ENCODE measurements around the gene CTDSP1. TPM values are rescaled to one million over a fixed set of nuclear protein-coding genes. Genes with fewer than 3 reads are reported as not detected.
A peak's percentile ranks its signal among the peaks of the same experiment; 100 is the strongest.

CTDSP1 gene
- total RNA-seq, 1 donor from 2014 or later = 96.4 TPM

DNA sequence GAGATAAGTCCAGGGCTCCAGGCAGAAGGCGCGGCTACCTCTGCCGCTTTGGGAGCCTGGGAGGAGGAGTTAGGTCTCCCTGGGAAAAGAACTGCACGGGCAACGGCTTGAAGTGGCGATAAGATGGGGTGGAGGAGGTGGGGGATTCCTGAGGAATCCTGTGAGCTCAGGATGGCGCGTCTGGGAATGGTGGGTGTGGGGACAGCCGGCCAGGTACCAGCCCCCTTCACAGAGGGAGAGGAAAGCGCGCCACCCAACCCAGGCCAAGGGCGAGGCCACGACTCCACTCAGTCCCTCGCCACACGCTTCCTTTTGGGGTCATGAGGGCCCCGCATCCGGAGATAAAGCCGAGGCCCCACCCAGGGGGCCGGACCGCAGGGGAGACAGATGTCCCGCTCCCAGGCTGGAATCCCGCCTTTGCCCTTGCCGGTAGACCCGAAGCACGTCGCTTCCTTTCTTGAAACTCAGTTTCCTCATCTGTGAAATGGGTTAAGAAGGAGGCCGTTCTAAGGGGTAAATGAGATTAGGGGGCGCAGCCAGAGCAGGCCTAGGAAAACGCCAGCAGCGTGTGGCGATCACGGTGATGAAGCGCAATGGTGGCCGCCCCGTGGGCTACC lies 1.7 kb upstream of the CTDSP1 start:
- no peak for DNase-seq (ENCODE audit: extremely low spot score, unreplicated experiment)
- H3K36me3 Mint-ChIP-seq = no peaks in the 10 kb centered on the region
- H3K9me3 Mint-ChIP-seq = no peaks in the 10 kb centered on the region
- TF ChIP-seq, protein P1, sequence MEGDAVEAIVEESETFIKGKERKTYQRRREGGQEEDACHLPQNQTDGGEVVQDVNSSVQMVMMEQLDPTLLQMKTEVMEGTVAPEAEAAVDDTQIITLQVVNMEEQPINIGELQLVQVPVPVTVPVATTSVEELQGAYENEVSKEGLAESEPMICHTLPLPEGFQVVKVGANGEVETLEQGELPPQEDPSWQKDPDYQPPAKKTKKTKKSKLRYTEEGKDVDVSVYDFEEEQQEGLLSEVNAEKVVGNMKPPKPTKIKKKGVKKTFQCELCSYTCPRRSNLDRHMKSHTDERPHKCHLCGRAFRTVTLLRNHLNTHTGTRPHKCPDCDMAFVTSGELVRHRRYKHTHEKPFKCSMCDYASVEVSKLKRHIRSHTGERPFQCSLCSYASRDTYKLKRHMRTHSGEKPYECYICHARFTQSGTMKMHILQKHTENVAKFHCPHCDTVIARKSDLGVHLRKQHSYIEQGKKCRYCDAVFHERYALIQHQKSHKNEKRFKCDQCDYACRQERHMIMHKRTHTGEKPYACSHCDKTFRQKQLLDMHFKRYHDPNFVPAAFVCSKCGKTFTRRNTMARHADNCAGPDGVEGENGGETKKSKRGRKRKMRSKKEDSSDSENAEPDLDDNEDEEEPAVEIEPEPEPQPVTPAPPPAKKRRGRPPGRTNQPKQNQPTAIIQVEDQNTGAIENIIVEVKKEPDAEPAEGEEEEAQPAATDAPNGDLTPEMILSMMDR (conservative IDR thresholded peaks at IDR 0.05) = no peak
- peak overlapping the region; percentile 95 for H3K4me3 Mint-ChIP-seq
- peaks cover 18% of the 10 kb centered on the region for H3K27me3 Mint-ChIP-seq
- peaks cover 17% of the 10 kb centered on the region for H3K4me1 Mint-ChIP-seq (ENCODE audit: unreplicated experiment)
- peak overlapping the region; percentile 99 for H3K27ac Mint-ChIP-seq

DNA sequence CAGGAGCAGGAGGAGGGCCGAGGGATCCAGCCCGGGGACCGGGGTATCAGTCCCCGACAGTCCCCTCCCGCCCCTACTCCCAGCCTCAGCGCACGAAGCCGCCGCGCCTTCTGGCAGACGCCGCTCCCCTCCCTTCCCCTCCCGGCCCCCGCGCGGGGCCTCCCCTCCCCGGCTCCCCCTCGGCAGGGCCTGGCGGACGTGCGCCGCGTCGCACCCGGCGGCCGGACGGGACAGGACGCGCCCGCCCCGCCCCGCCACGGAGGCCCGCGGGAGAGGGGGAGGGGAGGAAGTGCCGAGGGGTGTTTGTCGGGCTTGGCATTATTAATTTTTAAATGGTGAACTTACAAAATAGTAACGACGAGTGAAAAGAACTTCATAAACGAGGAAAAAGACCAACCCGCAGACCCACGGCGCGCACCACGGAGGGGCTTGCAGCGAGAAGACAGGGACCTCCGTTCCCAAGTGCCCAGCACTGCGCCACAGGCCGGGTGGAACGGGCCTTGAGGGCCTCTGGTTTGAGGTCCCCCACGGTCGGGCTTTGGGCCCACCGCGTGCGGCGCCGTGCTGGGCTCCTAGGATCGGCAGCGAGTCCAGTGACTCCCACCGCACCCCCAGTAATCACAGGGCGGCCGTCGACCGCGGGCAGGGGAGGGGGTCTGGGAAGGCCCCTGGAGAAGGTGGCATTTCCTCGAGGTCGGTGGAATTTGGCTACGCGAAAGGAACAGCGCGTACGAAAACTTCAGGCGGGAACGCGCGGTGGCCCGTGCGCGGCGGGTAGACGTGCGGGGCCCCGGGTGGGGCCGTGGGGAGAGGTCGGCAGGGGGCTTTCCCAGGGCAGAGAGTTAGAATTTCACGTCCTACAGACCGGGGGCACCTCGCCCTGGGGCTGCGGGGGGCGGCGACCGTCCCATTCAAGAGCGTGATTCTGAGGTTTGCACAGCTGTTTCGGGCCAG lies 954 bp upstream of the CTDSP1 start:
- H3K36me3 Mint-ChIP-seq = peaks cover 5% of the 10 kb centered on the region
- no peak for DNase-seq (ENCODE audit: extremely low spot score, unreplicated experiment)
- peaks cover 22% of the 10 kb centered on the region for H3K4me1 Mint-ChIP-seq (ENCODE audit: unreplicated experiment)
- peak overlapping the region; percentile 95 for H3K4me3 Mint-ChIP-seq
- H3K27me3 Mint-ChIP-seq = peaks cover 18% of the 10 kb centered on the region
- peak overlapping the region; percentile 99 for H3K27ac Mint-ChIP-seq
- TF ChIP-seq, protein P1 (conservative IDR thresholded peaks at IDR 0.05) = peak; percentile 25
- no peaks in the 10 kb centered on the region for H3K9me3 Mint-ChIP-seq

DNA sequence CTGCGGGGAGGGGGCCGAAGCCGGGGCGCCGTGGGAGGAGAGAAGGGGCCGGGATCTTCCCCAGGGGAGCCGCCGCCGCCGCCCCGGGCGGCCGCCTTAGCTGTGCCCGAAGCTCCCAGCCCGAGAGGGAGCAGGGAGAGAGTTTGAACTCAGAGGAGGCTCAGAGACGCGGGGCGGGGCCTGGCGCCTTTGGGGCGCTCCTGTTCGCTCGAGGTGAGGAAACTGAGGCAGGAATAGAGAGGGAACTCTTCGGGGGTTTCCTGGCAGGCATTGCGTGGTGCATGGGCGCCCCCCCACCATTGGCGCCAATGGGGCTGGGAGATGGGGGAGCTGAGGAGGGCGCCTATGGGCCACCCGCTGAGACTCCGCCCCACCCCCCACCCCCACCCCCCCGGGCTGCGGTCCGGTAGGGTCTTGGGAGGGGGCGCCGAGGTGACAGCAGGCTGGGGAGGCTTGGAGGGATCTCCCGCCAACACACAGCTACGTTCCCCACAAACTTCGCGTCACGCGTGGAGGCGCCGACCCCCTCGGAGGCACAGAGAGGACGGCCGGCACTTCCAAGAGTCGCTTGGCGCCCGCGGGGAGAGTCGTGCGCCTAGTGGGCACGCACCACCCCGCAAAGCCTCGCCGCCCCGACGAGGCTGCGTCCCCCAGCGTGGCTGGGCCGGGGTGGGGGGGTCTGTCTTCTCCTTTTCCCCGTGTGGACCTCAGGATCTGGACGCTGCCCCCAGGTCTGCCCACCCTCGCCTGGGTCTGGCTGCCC lies 680 bp downstream of the CTDSP1 start:
- Mint-ChIP-seq H3K27me3 (peaks cover 18% of the 10 kb centered on the region), H3K9me3 (no peaks in the 10 kb centered on the region), H3K27ac (peak overlapping the region; percentile 74), H3K36me3 (peaks cover 7% of the 10 kb centered on the region), H3K4me1 (ENCODE audit: unreplicated experiment) (peaks cover 23% of the 10 kb centered on the region), H3K4me3 (peak overlapping the region; percentile 94)
- TF ChIP-seq, protein P1 (conservative IDR thresholded peaks at IDR 0.05) = no peak
- no peak for DNase-seq (ENCODE audit: extremely low spot score, unreplicated experiment)

DNA sequence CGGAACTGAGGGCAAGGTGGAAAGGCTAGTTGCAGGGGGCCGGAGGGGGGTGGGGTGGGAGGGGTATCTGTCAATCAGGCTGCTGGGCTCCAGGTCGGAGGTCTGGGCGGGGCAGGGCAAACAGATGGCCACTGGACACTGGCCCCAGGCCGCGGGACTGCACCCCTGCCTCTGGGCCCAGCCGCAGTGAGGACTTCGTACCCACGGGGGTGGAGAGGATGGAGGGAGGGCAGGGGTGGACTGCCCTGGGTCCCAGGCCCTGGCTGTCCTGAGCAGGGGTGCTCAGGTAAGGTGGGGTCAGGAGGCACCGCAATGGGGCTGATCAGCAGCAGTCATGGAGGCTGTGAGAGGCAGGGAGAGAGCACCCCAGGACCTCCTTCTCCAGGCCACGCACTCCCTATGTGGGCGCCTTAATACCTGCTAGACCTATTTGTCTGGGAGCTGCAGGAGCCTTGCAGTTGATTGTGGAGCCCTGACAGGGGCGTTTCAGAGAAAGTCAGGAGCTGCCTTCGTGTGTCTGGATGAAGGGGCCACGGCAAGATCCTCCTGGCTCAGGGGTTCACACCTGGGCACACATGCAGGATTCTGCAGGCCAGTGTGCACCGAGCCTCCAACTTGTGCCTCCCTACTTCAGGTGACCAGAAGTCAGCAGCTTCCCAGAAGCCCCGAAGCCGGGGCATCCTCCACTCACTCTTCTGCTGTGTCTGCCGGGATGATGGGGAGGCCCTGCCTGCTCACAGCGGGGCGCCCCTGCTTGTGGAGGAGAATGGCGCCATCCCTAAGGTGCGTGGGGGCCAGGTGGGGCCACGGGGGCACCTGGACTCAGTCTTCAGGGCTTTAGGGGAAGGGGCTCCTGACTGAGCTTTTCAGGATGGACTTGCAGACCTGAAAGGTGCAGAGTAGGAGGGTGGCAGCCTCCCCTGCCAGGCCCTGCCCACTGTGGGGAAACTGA lies 1.5 kb downstream of the CTDSP1 start:
- peak overlapping the region; percentile 36 for H3K27ac Mint-ChIP-seq

More for the DNA sequence above, 1.5 kb downstream of the CTDSP1 start:
- TF ChIP-seq, protein P1 (conservative IDR thresholded peaks at IDR 0.05) = no peak
- Mint-ChIP-seq H3K4me1 (ENCODE audit: unreplicated experiment) (peaks cover 23% of the 10 kb centered on the region), H3K9me3 (no peaks in the 10 kb centered on the region), H3K27me3 (peaks cover 17% of the 10 kb centered on the region), H3K4me3 (peak overlapping the region; percentile 76), H3K36me3 (peaks cover 7% of the 10 kb centered on the region)
- DNase-seq (ENCODE audit: extremely low spot score, unreplicated experiment) = no peak
